Neuronal stem cell (in vitro differentiated cells): ENCODE measurements around the gene RGPD6.
"Not testable (repeated sequence)": the region's sequence is repeated elsewhere in the genome, so short reads cannot be mapped to it uniquely, and the experiment has no call there.

Experiments
- DNase-seq: peaks from one replicate; pipeline ENCODE4 v3.0.0-alpha.2; 2013; ENCODE audit warnings: low spot score
- H2AFZ ChIP-seq: one replicate; pipeline ENCODE4 v1.6.1; 2013; ENCODE audit warnings: mild to moderate bottlenecking, low read length, inconsistent platforms
- H2AK5ac ChIP-seq: 2 replicates; pipeline ENCODE4 v1.6.1; 2013; ENCODE audit warnings: low read depth, mild to moderate bottlenecking, inconsistent platforms, low read length, moderate library complexity, mixed read lengths
- H2BK120ac ChIP-seq: 2 replicates; pipeline ENCODE4 v1.6.1; 2013; ENCODE audit warnings: low read depth, mild to moderate bottlenecking, inconsistent platforms, low read length, moderate library complexity, mixed read lengths
- H2BK12ac ChIP-seq: one replicate; pipeline ENCODE4 v1.6.1; 2013; ENCODE audit warnings: low read length, inconsistent platforms
- H2BK15ac ChIP-seq: 2 replicates; pipeline ENCODE4 v1.6.1; 2013; ENCODE audit warnings: mild to moderate bottlenecking, low read length, inconsistent platforms, mixed read lengths
- H2BK5ac ChIP-seq: one replicate; pipeline ENCODE4 v1.6.1; 2013; ENCODE audit warnings: inconsistent platforms, mild to moderate bottlenecking, low read length, moderate library complexity
- H3K14ac ChIP-seq: one replicate; pipeline ENCODE4 v1.6.1; 2013; ENCODE audit warnings: low read length, inconsistent platforms
- H3K18ac ChIP-seq: 2 replicates; pipeline ENCODE4 v1.6.1; 2013; ENCODE audit warnings: low read length, inconsistent platforms
- H3K23ac ChIP-seq: 2 replicates; pipeline ENCODE4 v1.6.1; 2013; ENCODE audit warnings: low read depth, mild to moderate bottlenecking, mixed read lengths, low read length, inconsistent platforms; ENCODE audit not compliant: poor library complexity
- H3K27ac ChIP-seq: replicated peaks from 3 replicates; pipeline ENCODE4 v1.5.1; 2013; ENCODE audit warnings: low read length, inconsistent platforms
- H3K27me3 ChIP-seq, 3 experiments: 2 replicates each; pipeline ENCODE4 v1.6.1; 2013; ENCODE audit warnings: low read length in 3 of 3, mild to moderate bottlenecking in 2 of 3, inconsistent platforms in 1 of 3, low read depth in 1 of 3, mixed read lengths in 1 of 3, moderate library complexity in 1 of 3; ENCODE audit not compliant: control insufficient read depth in 3 of 3, insufficient read depth in 3 of 3
- H3K36me3 ChIP-seq, 2 donors: replicated peaks in 1 of 2; 2 replicates each; pipeline ENCODE4 v1.6.1; 2013; ENCODE audit warnings: low read length in 2 of 2; ENCODE audit not compliant: control insufficient read depth in 2 of 2, insufficient read depth in 2 of 2
- H3K4ac ChIP-seq: 2 replicates; pipeline ENCODE4 v1.6.1; 2013; ENCODE audit warnings: inconsistent platforms, mild to moderate bottlenecking, low read length, moderate library complexity
- H3K4me1 ChIP-seq, 2 donors: 1 replicate in 1 of 2; 2 replicates in 1 of 2; pipeline ENCODE4 v1.6.1; 2013; ENCODE audit warnings: low read length in 2 of 2, low read depth in 1 of 2; ENCODE audit not compliant: control insufficient read depth in 2 of 2, insufficient read depth in 1 of 2
- H3K4me2 ChIP-seq: one replicate; pipeline ENCODE4 v1.6.1; 2013; ENCODE audit warnings: mild to moderate bottlenecking, low read length, inconsistent platforms; ENCODE audit not compliant: insufficient read depth, poor library complexity, severe bottlenecking
- H3K4me3 ChIP-seq, 2 donors: 2 replicates each; pipeline ENCODE4 v1.5.1; 2013; ENCODE audit warnings: low read length in 2 of 2, mild to moderate bottlenecking in 2 of 2, inconsistent platforms in 1 of 2, moderate library complexity in 1 of 2
- H3K79me1 ChIP-seq: one replicate; pipeline ENCODE4 v1.6.1; 2013; ENCODE audit warnings: low read depth, mild to moderate bottlenecking, inconsistent platforms, low read length, moderate library complexity
- H3K9ac ChIP-seq: one replicate; pipeline ENCODE4 v1.6.1; 2013; ENCODE audit warnings: mild to moderate bottlenecking, low read depth, low read length, inconsistent platforms; ENCODE audit not compliant: poor library complexity
- H3K9me3 ChIP-seq, 2 donors: replicated peaks in 1 of 2; 2 replicates each; pipeline versions ENCODE3 to v1.6.1; 2013; ENCODE audit warnings: low read length in 2 of 2, mild to moderate bottlenecking in 2 of 2, inconsistent platforms in 1 of 2, low read depth in 1 of 2, mixed read lengths in 1 of 2, moderate library complexity in 1 of 2; ENCODE audit not compliant: control insufficient read depth in 2 of 2, insufficient read depth in 1 of 2
- H4K8ac ChIP-seq: one replicate; pipeline ENCODE4 v1.6.1; 2013; ENCODE audit warnings: low read depth, mild to moderate bottlenecking, inconsistent platforms, low read length, moderate library complexity
- H4K91ac ChIP-seq: one replicate; pipeline ENCODE4 v1.6.1; 2013; ENCODE audit warnings: low read length, low read depth, mild to moderate bottlenecking, inconsistent platforms; ENCODE audit not compliant: poor library complexity
- WGBS, 2 donors: extraction: QIAGEN DNeasy Blood & Tissue Kit; methylation state at CpG; one replicate each; pipeline ENCODE4 v1.1.7; 2013; ENCODE audit warnings: missing lambda C conversion rate in 2 of 2, mixed read lengths in 1 of 2; ENCODE audit not compliant: insufficient read length in 2 of 2, insufficient replicate concordance in 1 of 2; ENCODE audit errors: extremely low coverage in 2 of 2; 5-methylcytosine and 5-hydroxymethylcytosine counted together

Gene RGPD6

GRCh38 chr2:110579216-110579965 lies 2.4 kb upstream of the RGPD6 start:
- not testable (repeated sequence) for H2BK15ac ChIP-seq, H3K27me3 ChIP-seq, H2BK12ac ChIP-seq, H3K4me3 ChIP-seq, H2AK5ac ChIP-seq, H4K8ac ChIP-seq, H3K79me1 ChIP-seq, H2BK120ac ChIP-seq, H3K18ac ChIP-seq, H3K36me3 ChIP-seq, H2AFZ ChIP-seq, H3K9ac ChIP-seq, H3K4me1 ChIP-seq, H3K27ac ChIP-seq, H2BK5ac ChIP-seq, DNase-seq, H3K9me3 ChIP-seq, H4K91ac ChIP-seq, H3K23ac ChIP-seq, H3K14ac ChIP-seq, H3K4me2 ChIP-seq, H3K4ac ChIP-seq
- WGBS, 2 donors = no CpG with 5 or more reads among the region's 12 CpGs

- H3K36me3 ChIP-seq, H2BK15ac ChIP-seq, DNase-seq, H3K9me3 ChIP-seq, H2BK5ac ChIP-seq, H3K23ac ChIP-seq, H3K4me1 ChIP-seq, H3K27ac ChIP-seq, H2BK12ac ChIP-seq, H3K4me3 ChIP-seq, H4K91ac ChIP-seq, H3K18ac ChIP-seq, H2AK5ac ChIP-seq, H3K79me1 ChIP-seq, H2AFZ ChIP-seq, H3K27me3 ChIP-seq, H3K4me2 ChIP-seq, H4K8ac ChIP-seq, H3K9ac ChIP-seq, H3K4ac ChIP-seq, H2BK120ac ChIP-seq, H3K14ac ChIP-seq: not testable (repeated sequence)
- no CpG with 5 or more reads among the region's 1 CpG for WGBS, 2 donors
These were observed 1.4 kb upstream of the RGPD6 start for GRCh38 chr2:110578429-110578828.

GRCh38 chr2:110499755-110500377 lies 77.2 kb downstream of the RGPD6 start:
- H3K9me3 ChIP-seq, H3K4me3 ChIP-seq, H3K27me3 ChIP-seq, H2AFZ ChIP-seq, H3K4ac ChIP-seq, H2BK12ac ChIP-seq, H3K23ac ChIP-seq, H3K79me1 ChIP-seq, H3K18ac ChIP-seq, H2AK5ac ChIP-seq, H4K8ac ChIP-seq, H3K4me1 ChIP-seq, H4K91ac ChIP-seq, H3K9ac ChIP-seq, H3K4me2 ChIP-seq, H3K27ac ChIP-seq, H3K36me3 ChIP-seq, H3K14ac ChIP-seq, H2BK5ac ChIP-seq, H2BK120ac ChIP-seq, DNase-seq, H2BK15ac ChIP-seq: not testable (repeated sequence)
- WGBS, 2 donors = no CpG with 5 or more reads among the region's 8 CpGs

- H2BK12ac ChIP-seq, H3K27me3 ChIP-seq, H2BK120ac ChIP-seq, H3K23ac ChIP-seq, H3K4me1 ChIP-seq, H3K36me3 ChIP-seq, H2BK5ac ChIP-seq, H4K8ac ChIP-seq, H2AK5ac ChIP-seq, H3K4me2 ChIP-seq, H3K27ac ChIP-seq, H2AFZ ChIP-seq, H3K14ac ChIP-seq, H4K91ac ChIP-seq, H3K18ac ChIP-seq, H3K4me3 ChIP-seq, H2BK15ac ChIP-seq, H3K9me3 ChIP-seq, DNase-seq, H3K79me1 ChIP-seq, H3K4ac ChIP-seq, H3K9ac ChIP-seq: not testable (repeated sequence)
- WGBS, 2 donors = no CpG with 5 or more reads among the region's 6 CpGs
These were observed 81.0 kb downstream of the RGPD6 start for GRCh38 chr2:110496027-110496426.
